ENCODE results near the gene PRDM16.

Gene PRDM16

DNA sequence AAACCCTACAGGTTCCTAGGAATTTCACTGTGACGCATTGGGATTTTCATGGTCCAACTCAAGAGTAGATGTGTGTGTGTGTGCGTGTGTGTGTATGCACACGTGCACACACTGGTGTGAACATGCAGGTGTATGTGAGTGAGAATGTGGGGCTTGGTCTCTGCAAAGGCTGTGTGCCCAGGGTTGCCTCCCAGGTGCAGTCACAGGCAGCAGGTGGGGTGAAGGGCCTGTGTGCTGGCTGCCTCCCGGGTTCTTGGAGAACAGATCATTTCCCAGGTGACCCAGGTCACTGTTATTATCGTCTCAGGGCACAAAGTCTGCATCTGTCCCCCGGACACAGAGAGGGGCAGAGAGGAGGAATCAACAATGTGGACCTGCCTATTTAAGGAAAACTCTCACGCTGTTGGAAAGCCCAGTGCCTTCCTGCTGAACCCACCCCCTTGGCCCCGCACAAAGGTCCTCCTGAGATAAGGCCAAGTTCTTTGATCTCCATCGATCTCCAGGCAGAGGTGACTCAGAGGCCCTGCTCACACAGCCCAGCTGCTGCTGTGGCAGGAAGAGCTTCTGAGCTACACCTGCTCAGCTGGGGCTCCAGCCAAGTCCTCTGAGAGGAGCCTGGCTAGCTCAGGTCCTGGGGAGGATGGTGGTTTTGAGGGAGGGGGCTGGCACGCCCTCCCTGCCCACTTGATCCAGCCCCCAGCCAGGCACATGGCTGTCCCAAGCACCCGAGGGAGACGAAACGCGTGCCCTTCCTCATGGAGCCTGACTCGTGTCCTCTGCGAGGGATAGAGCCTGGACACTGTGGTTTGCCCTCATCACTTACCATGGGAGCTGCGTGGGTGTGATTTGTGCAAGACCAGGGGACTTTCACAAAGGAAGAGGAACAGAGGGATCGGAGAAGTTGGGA is 251.5 kb downstream of the PRDM16 start:
- DNase-seq = no peak
- in situ Hi-C loops (cut with HindIII; ENCODE audit: low pct_ligation_motif_present, low pct_unique_long_range_greater_than_20kb, low sequenced_read_pairs) = no loop called here

DNA sequence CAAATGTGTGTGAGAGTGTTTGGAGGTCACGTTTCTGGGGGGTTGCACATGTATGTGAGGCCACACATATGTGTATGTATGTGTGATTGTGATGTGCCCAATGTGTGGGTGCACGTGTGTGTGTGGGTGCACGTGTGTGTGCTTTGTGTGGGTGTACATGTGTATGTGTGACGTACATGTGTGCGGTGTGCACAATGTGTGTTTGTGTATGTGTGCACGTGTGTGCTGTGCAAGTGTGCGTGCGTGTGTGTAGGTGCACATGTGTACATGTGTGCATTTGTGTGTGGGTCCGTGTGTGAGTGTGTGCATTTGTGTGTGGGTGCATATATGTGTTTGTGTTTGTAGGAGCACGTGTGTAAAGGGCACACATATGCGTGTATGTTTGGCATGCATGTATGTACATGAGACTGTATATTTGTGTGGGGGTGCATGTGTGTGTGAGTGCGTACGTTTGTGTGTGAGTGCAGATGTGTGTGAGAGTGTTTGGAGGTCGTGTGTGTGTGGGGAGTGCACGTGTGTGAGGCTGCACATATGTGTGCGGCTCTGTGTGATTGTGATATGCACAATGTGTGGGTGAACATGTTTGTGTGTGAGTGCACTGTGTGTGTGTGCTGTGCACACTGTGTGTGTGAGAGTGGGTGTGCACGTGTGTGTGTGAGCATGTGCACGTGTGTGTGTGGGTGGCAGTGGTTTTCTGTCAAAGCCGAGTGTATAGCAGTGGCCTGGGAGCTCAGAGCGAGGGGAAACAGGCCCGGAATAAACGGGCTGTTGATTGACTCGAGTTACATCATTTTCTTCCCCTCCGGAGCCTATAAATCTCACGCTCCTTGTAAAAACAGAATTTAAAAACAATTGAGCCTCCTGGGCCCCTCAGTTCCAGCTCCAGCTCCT is 252.8 kb downstream of the PRDM16 start:
- in situ Hi-C loops (cut with HindIII; ENCODE audit: low pct_ligation_motif_present, low pct_unique_long_range_greater_than_20kb, low sequenced_read_pairs) = no loop called here
- no peak for DNase-seq

DNA sequence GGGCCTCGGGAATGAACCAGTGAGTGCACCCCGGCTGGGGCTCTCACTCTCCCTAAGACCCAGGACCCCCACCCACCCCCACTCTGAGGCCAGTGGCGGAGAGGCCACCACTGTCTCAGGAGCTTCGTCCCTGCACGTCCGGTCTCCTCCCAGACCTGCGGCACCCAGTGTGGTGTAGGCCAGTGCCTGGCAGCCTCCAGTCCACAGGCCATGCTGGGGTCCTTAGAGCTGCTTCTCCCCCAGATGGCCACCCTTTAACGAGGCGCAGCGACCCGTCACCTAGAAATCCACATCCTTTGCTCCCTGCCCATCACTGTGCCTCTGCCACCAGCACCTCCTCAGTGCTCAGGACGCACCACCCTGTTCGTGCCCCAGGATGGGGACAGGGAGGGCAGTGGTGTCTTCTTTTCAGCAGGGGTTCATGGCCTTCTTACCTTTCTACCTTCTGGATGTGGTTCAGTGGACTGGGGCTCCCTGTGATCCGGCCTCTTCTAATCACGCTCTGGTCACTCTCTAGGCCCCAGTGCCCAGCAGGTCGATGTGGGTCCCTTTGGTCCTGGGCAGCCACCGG is 253.5 kb downstream of the PRDM16 start:
- in situ Hi-C loops (cut with HindIII; ENCODE audit: low pct_ligation_motif_present, low pct_unique_long_range_greater_than_20kb, low sequenced_read_pairs) = no loop called here
- no peak for DNase-seq

DNA sequence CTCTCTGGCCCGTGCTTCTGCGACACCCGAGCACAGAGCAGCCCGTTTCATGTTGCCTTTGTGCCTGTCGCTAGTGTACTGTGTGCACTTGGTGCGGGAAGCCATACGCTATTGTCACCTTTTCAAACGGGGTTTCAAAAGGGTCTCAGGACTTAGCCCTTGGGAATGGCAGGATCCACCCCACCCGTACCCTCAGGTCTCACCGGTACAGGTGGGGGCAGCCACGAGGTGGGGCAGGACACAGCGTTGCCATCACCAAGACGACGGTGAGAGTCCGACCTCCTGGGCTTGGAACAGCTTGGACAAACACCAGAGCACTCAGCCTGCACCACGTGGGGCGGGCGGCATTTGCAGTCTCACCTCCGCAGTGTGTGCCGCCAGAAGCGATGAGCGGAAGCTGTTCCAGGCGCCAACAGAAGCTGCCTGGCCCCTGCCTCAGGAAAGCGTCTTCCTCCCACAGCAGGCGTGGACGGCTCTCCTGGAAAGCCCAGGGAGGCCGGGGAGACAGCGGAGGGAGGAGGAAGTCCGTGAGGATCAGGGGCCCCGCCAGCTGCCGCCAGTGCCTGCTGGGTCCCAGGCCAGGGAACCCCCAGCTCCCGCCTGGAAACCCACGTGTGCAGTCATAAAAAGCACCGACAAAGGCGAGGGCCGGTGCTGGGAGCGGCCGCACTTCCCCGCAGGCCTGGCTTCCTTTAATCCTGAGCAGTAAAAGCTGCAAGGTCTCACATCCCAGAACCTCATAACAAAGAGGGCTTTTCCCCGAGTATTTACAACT is 254.2 kb downstream of the PRDM16 start:
- no peak for DNase-seq

DNA sequence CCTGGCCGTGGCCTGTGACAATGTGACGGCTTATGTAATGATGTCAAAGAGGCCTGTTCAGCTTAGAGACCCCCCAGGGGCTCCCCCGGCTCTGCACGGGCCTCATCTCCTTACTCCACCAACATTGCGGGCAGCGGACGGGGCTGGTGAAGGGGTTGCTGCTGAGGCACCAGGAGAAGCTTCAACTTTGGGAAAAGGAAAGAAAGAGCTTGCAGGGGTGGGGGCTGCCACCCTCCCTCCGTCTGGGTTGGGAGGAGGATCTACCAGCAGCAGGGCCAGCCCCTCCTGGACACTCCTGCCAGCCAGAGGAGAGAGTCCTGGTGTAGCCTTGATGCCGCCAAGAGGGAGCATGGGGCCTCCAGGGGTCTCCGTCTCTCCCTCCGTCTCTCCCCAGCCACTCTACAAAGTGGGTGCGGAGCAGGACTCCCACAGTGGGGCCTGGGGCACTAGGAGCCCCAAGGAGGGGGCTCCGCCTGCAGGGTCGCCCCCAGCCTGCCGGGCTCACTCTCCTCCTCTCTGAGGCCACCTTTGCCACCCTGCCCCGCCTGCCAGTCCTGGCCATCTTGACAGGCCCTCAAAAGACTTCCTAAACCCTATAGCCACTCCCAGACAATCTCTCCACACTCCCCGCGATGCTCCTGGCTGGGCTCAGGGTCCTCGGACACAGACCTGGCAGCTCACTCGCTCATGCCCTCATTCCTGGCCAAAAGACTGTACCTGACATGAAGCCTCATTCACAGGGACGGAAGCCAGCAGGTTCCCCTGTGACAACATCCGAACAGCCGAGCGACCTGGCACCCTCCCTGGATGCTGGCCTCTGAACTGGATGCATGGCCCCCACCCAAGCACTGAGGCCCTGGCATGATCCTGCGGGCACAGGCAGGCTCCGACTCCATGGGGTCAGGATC is 255.0 kb downstream of the PRDM16 start:
- in situ Hi-C loops (cut with HindIII; ENCODE audit: low pct_ligation_motif_present, low pct_unique_long_range_greater_than_20kb, low sequenced_read_pairs) = no loop called here

More for the DNA sequence above, 254.2 kb downstream of the PRDM16 start:
- in situ Hi-C loops (cut with HindIII; ENCODE audit: low pct_ligation_motif_present, low pct_unique_long_range_greater_than_20kb, low sequenced_read_pairs) = no loop called here

DNA sequence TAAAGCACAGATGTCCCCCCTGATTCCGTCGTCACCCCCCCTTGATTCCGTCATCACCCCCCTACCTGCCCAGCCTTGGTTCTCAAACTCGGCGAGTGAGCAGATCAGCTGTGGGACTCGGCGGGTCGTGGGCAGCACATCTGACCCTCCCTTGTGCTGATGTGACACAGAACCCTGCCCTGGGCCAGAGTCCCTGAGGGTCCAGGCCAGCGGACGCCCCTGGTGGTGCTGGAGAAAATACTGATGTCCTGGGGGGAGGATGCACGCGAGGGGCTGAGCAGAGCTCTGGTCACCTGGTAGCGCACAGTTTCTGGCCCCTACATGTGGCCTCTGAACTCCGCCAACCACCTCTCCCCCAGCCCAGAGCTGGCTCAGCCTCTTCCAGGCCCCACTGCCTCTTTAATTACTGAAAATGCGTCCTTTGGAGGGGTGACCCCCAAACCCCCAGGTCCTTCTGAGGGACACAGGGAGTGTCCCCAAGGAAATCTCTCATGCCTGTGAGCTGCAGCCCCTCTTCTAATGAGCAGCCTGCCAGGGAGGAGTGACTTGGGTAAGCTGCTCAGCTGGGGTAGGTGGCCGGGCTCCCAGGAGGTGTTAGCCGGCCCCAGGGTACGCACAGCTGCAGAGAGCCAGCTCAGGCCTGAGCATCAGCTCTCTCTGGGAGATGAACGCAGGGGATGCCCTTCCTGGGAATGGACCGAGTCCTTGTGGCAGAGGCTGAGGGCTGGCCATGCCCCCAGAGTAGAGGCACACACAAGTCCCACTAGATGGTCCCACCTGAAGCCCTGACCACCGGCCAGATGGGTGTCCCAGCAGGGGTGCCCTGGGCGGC is 255.9 kb downstream of the PRDM16 start:
- DNase-seq = no peak
- in situ Hi-C loops (cut with HindIII; ENCODE audit: low pct_ligation_motif_present, low pct_unique_long_range_greater_than_20kb, low sequenced_read_pairs) = no loop called here

More for the DNA sequence above, 255.0 kb downstream of the PRDM16 start:
- no peak for DNase-seq

DNA sequence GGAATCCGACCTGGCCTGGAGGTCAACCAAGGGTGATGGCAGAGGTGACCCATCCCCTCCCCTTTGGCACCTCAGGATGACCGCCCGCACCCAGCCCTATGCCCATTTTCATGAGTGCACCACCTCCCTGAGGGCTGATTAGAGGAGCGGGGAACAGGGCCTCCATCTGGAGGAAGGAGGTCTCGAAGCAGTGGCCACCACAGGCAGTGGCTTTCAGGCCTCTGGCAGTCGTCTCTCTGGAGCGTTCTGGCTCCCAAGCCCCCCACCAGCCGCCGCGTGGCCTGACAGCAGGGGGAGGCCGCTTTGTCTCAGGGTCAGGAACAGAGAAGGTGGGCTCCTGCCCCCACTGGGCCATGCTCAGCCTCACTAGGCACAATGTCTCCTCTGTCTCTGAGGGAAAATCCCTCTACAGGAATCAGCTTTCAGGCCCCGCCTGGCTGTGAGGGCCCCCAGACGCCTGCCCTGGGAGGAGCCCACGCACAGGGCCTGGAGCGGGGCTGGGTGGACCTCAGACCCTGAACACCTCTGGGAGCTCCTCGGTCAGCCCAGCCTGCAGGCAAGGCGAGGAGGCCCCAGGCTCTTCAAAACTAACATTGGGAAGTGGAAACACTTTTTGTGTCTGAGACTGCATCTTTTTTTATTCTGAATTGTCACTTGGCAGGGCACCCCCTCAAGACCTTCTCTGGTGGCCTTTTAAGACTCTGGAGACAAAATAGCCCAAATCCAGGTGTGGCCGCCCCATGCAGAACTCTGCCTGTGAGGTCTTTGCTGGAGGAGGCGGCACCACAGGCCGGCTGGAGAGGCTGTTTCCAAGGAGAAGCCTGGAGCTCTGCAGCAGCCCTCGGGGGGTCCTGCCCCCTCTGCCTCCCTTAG is 257.7 kb downstream of the PRDM16 start:
- no peak for DNase-seq
- in situ Hi-C loops (cut with HindIII; ENCODE audit: low pct_ligation_motif_present, low pct_unique_long_range_greater_than_20kb, low sequenced_read_pairs) = no loop called here

DNA sequence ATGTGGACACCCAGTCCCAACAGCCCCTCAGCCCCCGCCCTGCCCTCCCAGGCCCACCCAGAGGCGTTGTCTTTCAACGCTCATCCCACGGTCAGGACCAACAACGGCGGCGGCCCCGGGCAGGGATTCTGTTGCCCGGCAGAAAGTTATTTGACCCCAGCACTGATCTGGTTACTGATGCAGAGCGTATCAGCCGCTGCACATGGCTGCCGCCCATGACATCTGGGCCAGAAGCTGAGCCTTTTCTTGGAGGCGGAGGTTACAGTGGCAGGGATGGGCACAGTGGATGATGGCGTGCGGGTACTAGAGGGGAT is 258.3 kb downstream of the PRDM16 start:
- no peak for DNase-seq
- in situ Hi-C loops (cut with HindIII; ENCODE audit: low pct_ligation_motif_present, low pct_unique_long_range_greater_than_20kb, low sequenced_read_pairs) = no loop called here

DNA sequence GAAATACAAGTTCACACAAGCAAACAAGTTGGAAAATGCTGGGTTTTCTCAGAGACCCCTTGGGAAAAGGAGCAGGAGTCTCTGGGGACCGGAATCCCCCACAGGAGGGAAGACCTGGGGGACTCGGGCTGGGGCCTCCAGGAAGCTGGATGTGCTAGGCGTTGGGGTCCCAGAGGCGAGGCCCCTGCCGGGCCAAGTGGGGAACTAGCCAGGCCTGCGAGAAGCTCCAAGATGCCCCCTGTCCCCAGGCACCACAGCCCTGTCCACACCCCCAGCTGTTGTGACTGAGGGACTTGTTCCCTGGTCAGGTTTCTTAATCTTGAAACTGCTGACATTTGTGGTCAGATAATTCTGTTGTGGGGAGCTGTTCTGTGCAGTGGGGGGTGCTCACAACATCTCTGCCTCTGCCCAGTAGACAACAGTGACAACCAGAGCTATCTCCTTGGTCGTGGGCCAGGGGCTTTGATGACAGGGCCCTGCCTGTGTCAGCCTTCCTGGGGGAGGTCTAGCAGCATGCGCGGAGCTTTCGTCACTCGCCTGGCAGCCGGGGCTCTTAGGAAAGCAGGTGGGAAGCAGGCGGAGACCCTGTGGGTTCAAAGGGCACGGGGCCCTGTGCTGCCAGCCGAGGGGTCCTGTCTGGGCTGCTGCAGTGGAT is 259.1 kb downstream of the PRDM16 start:
- in situ Hi-C loops (cut with HindIII; ENCODE audit: low pct_ligation_motif_present, low pct_unique_long_range_greater_than_20kb, low sequenced_read_pairs) = no loop called here
- no peak for DNase-seq

DNA sequence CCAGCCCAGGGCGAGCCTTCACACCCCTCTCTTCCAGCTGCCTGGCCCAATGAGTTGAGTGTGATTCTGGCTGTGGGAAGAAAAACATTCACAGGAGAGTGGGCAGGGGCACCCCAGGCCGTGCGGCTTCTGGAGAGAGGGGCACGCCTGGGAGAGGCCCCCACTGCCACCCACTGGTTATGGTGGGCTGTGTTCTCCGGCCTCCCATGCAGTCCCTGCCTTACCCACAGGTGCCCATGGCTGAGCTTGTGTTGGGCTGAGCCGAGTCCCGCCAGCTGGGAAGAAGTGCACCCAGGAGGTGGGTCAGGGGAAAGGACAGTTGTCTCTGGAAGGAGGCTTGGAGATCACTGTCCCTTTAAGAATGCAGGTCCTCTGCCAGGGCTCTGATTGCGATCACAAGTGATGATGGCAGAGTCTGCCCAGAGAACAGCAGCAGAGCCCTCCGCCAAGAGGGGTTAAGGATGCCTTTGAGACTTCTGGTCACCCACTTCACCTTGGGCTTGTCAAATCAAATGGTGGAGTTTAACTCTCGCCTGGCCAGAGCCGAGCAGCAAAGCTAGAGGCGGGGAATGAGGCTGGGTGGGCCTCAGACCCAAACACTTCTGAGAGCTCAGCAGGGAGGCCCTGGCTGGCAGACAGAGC is 260.8 kb downstream of the PRDM16 start:
- DNase-seq = no peak
- in situ Hi-C loops (cut with HindIII; ENCODE audit: low pct_ligation_motif_present, low pct_unique_long_range_greater_than_20kb, low sequenced_read_pairs) = no loop called here

DNA sequence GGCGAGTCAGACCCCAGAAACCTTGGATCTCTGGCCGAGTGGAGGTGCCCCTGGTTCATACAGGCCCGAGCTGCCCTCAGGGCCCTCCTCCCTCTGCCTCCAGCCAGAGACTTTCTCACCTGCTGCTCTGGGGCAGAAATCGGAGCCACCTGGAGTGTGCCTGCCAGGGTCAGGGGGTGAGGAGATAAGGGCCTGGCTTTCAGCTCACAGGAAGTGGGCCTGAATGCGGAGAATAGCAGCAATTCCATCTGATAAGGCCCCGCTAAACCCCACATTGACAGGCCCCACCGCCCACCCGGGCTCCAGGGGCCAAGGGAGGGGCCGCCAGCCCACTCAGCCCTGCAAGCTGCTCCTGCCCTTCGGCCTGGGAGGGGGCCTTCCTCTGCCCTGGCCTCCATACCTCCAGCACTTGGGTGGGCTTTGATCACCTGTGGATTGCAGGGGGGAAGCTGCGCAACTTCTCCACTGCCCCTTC is 261.8 kb downstream of the PRDM16 start:
- in situ Hi-C loops (cut with HindIII; ENCODE audit: low pct_ligation_motif_present, low pct_unique_long_range_greater_than_20kb, low sequenced_read_pairs) = no loop called here
- no peak for DNase-seq

DNA sequence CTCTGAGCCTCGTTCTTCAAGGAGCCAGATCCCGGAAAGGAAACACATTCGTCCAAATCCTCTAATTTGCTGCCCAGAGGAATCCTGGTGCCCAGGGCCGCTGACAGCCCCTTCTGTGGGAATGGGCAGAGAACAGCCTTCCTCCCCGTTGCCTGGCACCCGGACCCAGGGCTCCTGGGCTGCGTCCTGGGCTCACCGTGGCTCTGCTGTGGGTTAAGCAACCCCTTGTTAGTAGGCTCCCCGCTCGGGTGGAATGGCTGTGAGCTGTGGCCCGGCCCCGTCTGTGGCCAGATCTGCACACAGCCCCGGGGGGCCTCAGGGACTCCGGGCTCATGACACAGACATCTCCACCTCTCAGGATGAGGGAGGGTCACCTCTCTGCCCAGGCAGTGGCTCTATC is 262.6 kb downstream of the PRDM16 start:
- in situ Hi-C loops (cut with HindIII; ENCODE audit: low pct_ligation_motif_present, low pct_unique_long_range_greater_than_20kb, low sequenced_read_pairs) = no loop called here

DNA sequence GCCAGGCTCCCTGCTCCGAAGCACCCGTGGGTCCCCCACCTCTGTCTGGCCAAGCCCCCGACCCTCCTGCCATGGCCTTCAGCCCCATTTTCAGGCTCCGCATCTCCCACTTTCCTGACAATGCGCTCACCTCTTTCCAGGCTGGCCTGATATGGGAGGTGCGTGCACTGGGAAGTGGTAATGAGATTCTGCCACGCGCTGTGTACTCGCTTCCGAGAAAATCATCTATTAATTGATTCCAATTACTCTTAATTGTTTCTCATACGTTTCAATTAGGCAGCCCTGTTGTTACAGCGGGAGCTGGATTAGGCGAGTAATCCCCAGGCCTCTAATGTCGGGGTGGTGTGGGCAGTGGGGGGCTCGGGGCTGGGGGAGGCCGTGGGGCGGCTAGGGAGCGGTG is 263.0 kb downstream of the PRDM16 start:
- no peak for DNase-seq

More for the DNA sequence above, 262.6 kb downstream of the PRDM16 start:
- DNase-seq = no peak

DNA sequence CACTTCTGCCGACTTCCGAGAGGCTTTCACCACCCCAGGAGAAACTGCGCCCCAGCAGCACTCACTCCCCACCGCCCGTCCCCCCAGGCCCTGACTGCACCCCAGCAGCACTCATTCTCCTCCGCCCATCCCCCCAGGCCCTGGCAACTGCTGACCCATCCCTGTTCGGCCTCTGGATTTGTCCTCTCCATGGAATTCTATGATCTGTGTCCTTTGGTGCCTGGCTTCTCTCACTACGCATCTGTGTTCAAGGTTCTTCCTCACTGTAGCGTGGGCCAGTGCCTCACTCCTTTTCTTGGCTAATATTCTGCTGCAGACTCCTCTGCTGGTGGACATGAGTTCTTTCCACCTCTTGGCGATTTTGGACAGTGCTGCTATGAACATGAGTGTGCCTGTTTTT is 263.7 kb downstream of the PRDM16 start:
- in situ Hi-C loops (cut with HindIII; ENCODE audit: low pct_ligation_motif_present, low pct_unique_long_range_greater_than_20kb, low sequenced_read_pairs) = no loop called here
- no peak for DNase-seq

More for the DNA sequence above, 263.0 kb downstream of the PRDM16 start:
- in situ Hi-C loops (cut with HindIII; ENCODE audit: low pct_ligation_motif_present, low pct_unique_long_range_greater_than_20kb, low sequenced_read_pairs) = no loop called here

DNA sequence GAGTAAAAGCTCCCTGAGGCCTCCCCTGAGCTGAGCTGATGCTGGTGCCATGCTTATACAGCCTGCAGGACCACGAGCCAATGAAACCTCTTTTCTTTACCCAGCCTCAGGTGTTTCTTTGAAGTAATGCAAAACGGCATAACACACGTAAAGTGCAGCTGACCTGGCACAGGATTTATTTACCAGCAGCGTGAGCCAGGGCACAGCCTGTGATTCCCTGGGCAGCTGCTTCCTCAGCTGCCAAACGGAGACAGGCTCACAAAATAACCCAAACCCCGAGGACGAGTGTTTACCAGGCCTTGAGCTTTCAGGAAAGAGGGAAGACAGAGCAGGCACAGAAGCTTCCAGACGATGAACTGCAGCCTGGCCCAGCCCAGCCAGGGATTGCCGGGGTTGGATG is 264.9 kb downstream of the PRDM16 start:
- in situ Hi-C loops (cut with HindIII; ENCODE audit: low pct_ligation_motif_present, low pct_unique_long_range_greater_than_20kb, low sequenced_read_pairs) = no loop called here
- DNase-seq = no peak

All from ACHN (cell line).